GM19467 (cell line): ENCODE measurements around the gene GPC1.
"Not testable (repeated sequence)": the region's sequence is repeated elsewhere in the genome, so short reads cannot be mapped to it uniquely, and the experiment has no call there.

Experiments used
- ATAC-seq: cut with Tn5 transposase; IDR thresholded peaks from one replicate; pipeline ENCODE4 v1.9.1; 2021; ENCODE audit warnings: mild to moderate bottlenecking, moderate library complexity; ENCODE audit not compliant: unreplicated experiment

The GPC1 gene

DNA sequence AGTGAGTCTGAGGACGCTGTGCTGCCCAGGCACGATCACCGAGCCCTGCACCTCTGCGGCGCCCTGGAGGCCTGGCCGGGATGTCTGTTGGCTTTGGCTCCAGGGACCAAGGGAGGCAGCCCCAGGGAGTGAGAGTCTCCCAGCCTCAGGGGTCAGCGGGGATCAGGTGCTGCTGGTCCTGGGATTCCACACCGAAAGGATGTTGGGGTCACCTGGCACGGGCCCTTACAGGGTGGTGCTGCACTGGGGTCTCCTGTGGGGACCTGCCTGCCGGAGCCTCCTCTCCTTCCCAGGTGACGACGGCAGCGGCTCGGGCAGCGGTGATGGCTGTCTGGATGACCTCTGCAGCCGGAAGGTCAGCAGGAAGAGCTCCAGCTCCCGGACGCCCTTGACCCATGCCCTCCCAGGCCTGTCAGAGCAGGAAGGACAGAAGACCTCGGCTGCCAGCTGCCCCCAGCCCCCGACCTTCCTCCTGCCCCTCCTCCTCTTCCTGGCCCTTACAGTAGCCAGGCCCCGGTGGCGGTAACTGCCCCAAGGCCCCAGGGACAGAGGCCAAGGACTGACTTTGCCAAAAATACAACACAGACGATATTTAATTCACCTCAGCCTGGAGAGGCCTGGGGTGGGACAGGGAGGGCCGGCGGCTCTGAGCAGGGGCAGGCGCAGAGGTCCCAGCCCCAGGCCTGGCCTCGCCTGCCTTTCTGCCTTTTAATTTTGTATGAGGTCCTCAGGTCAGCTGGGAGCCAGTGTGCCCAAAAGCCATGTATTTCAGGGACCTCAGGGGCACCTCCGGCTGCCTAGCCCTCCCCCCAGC lies 30.5 kb downstream of the GPC1 start:
- no peak for ATAC-seq

GRCh38 chr2:240466579-240467148 lies 31.2 kb downstream of the GPC1 start:
- no peak for ATAC-seq

DNA sequence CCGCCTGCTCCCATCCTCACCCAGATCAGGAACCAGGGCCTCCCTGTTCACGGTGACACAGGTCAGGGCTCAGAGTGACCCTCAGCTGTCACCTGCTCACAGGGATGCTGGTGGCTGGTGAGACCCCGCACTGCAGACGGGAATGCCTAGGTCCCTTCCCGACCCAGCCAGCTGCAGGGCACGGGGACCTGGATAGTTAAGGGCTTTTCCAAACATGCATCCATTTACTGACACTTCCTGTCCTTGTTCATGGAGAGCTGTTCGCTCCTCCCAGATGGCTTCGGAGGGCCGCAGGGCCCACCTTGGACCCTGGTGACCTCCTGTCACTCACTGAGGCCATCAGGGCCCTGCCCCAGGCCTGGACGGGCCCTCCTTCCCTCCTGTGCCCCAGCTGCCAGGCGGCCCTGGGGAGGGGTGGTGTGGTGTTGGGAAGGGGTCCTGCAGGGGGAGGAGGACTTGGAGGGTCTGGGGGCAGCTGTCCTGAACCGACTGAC lies 31.7 kb downstream of the GPC1 start:
- ATAC-seq = no peak

DNA sequence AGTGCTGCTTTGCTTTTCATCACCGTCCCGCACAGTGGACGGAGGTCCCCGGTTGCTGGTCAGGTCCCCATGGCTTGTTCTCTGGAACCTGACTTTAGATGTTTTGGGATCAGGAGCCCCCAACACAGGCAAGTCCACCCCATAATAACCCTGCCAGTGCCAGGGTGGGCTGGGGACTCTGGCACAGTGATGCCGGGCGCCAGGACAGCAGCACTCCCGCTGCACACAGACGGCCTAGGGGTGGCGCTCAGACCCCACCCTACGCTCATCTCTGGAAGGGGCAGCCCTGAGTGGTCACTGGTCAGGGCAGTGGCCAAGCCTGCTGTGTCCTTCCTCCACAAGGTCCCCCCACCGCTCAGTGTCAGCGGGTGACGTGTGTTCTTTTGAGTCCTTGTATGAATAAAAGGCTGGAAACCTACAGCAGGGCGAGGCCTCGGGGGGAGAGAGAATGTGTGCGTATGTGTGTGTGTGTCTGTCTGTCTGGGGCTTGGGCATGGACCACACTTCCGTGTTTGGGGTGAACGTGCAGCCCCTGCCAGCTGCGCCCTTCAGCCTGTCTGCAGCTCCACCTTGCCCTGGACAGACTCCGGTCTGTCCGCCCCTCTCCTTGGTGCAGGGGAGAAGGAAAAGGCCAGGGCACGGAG lies 32.3 kb downstream of the GPC1 start:
- ATAC-seq = no peak

- no peak for ATAC-seq
Observed at GRCh38 chr2:240468303-240469238, 33.1 kb downstream of the GPC1 start.

DNA sequence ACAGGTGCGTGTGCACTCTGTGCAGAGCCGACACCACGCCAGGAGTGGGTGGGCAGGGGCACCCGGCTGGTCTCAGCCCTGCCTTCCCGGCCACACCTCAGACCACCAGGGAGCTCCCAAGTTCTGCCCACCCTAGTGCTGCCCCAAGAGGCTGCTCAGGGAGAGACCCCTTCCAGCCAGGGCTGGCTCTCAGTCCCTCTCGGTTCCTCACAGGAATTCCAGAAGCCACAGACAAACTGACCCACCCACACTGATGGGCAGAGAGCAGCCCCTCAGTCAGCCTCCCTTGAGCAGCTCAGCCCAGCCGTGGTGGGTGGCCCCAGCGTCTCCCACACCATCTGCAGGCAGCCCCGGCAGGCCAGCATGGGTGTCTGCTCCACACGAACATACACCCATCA lies 33.8 kb downstream of the GPC1 start:
- no peak for ATAC-seq

- no peak for ATAC-seq
Observed at GRCh38 chr2:240469740-240470139, 34.3 kb downstream of the GPC1 start.

DNA sequence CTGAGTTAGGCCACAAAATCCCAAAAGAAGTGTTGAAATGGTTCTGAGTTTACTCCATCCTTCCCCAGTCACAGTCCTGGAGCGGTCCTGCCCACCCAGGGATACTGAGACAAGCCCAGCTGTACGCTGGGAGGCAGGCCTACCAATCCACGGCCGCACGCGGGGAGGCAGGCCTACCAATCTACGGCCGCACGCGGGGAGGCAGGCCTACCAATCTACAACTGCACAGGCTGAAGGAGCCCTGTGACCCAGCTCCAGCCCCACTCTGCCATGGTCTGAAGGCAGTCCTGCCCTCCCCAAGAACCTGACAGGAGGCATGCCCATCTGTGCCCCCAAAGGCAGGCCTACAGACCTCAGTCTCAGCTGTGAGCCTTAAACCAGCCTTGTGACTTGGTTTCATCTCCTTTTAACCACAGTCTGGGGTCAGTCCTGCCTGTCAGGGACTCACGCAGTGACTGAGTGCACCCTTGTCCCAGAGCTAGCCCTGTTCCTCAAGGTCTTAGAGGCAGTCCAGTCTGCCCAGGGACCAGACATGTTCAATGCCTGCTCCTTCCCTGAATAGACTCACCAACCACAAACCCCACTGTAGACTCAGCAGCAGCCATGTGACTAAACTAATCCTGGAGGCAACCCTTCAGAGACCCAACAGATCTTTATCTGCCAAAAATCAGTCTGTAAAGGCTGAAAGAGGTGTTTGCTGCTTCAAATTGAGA lies 36.8 kb downstream of the GPC1 start:
- ATAC-seq = no peak

- ATAC-seq = no peak
Observed at GRCh38 chr2:240473211-240473610, 37.7 kb downstream of the GPC1 start.

DNA sequence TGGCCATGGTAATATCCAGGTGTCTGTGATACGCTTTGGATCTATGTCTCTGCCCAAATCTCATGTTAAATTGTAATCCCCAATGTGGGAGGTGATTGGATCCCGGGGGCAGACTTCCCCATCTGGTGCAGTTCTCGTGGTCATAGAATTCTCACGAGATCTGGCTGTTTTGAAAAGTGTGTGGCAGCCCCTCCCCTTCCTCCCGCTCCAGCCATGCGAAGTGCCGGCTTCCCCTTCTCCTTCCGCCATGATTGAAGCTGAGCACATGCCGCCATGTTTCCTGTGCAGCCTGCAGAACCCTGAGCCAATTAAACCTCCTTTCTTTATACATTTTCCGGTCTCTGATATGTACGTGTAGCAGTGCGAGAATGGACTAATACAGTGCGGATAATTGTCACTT lies 42.5 kb downstream of the GPC1 start:
- ATAC-seq = no peak

GRCh38 chr2:240478346-240479110 lies 43.1 kb downstream of the GPC1 start:
- ATAC-seq = no peak

DNA sequence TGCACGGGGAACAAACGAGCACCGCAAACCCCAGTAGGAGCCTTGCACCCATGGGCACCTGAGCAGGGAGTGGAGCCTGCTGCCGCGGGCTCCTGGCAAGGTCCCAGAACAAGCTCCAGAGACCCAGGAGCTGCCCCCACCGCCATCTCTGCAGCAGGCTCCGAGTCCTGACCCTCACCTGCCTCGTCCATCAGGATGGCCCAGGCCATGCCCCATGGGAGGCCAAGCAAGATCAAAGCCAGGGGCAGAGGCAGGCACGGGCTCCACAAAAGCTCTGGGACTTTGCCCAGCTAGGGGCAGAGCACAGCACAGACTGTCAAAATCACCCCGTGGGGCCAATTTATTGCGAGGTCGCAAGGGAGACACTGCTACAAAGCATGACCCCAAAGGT lies 43.6 kb downstream of the GPC1 start:
- ATAC-seq = no peak

- no peak for ATAC-seq
Observed at GRCh38 chr2:240480834-240481623, 45.6 kb downstream of the GPC1 start.

DNA sequence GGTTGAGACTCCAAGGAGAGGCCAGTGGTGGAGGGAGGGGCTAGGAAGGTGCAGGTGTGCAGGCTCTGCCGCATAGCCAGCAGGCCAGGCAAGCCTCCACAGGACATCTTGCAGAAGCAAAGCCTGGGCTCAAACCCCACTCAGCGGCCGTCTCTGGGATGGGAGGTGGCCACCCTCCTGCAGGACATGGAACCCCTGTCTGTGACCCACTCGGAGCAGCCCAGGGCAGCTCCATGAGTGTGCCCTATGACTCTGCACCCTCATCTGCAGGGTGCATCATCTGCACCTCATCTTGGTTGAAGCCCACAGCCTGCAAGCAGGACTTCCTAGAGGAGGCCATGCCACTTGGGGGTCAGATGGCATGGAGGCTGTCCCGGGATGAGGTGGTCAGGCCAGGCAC lies 46.3 kb downstream of the GPC1 start:
- no peak for ATAC-seq

- ATAC-seq = no peak
Observed at GRCh38 chr2:240482141-240482540, 46.7 kb downstream of the GPC1 start.

DNA sequence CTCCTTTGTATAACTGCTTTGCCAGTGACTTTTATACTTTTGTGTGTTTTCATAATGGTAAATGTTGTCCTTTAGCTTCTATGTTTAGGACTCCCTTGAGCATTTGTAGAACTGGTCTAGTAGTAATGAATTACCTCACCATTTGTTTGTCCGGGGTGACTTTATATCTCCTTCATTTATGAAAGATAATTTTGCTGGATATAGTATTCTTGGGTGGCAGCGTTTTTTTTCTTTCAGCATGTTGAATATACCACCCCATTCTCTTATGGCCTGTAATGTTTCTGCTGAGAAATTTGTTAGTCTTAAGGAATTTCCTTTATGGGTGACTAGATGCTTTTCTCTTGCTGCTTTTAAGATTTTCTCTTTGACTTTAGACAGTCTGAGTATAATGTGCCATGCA lies 56.0 kb downstream of the GPC1 start:
- no peak for ATAC-seq

DNA sequence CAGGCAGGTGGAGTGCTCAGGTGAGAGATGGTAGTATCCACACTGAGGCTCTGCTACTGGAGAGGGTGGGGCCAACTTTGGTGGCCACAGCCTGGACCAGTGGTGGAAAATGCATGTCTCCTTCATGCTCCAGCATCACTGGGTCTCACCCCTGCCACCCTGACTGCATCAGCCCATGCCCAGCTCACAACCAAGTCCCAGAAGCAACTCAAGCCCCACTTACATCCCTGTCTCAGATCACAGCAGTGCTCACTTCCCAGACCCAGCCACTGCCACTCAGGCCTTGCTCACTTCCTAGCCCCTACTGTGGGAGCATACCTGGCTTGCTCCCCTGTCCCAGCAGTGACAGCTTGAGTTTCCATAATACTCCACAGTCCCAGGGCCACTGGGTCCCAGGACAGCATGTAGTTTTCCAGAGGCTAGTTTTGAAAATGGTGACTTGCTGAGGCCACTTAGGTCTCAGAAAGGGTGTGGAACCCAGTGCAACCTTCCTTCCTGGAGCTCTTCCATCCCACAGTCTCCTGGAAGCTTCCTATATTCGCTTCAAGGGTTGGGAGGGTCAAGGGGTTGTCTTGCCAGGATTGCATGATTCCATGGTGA lies 58.8 kb downstream of the GPC1 start:
- no peak for ATAC-seq

DNA sequence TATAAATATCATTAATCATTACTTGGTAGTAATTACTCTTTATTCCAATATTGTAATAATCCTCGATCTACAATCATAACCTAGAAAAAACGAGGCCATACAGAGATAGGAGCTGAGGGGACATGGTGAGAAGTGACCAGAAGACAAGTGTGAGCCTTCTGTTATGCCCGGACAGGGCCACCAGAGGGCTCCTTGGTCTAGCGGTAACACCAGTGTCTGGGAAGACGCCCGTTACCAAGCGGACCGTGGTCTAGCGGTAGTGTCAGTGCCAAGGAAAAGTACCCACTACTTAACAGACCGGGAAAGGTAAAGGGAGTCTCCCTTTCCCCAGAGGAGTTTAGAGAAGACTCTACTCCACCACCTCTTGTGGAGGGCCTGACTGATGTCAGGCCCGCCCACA lies 59.5 kb downstream of the GPC1 start:
- not testable (repeated sequence) for ATAC-seq
